Hematopoietic multipotent progenitor cell treated with erythropoietin and hydrocortisone succinate and interleukin-3 and kit ligand, for 15 days (in vitro differentiated cells): ENCODE data around the gene BAG2.
A peak's percentile ranks its signal among the peaks of the same experiment; 100 is the strongest.

Experiments used
- DNase-seq: peaks from one replicate; pipeline ENCODE4 v3.0.0-alpha.2; 2015; ENCODE audit warnings: low spot score

BAG2 gene

DNA sequence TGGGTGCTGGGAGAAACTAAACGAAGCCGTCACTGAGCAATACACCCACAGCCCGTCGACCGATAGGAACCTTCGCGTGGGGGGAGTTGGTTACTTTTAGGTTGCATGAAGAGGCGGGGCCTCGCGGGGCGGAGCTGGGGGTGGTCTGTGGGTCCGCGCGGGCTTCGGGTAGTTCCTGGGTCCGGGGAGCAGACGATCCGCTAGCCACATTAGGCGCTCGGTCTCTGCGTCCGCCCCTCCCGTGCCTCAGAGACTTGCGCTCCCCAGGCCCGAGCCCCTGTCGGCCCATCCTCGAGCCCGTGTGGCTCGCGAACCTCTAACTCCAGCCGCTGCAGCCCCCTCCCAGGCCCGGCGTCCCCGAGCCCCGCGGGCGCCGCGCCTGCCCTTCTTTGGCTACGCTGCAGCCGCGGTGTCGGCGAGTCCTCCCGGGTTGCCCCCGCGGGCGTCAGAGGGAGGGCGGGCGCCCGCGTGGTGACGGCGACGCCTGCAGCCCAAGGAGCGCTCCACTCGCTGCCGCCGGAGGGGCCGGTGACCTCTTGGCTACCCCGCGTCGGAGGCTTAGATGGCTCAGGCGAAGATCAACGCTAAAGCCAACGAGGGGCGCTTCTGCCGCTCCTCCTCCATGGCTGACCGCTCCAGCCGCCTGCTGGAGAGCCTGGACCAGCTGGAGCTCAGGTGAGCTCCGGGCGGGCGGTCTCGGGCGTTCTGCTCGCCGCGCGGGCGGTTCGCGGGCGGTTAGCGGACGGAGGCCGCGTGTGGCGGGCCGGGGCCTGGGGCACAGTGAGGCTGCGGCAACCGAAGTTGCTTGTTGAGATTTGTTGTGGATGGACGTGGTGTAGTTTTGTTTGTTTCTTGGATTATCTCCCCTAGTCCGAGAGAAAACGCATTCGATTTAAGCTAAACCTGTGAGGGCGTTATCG is at the start of gene BAG2:
TSS of gene BAG2 (plus strand) at position 191 of the 920 bp plus-strand sequence. CDS start at position 563, 372 bp downstream.
- peak; percentile 68 for DNase-seq

DNA sequence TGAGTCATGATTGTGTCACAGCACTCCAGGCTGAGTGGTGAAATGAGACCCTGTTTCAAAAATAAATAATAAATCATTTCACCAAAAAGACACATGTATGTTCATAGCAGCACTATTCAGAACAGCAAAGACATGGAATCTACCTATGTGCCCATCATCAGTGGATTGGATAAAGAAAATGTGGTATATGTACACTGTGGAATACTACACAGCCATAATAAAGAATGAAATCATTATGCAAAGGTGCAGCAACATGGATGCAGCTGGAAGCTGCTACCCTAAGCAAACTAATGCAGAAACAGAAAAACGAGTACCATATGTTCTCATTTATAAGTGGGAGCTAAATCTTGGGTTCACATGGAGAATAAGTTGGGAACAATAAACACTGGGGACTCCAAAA is 49.0 kb upstream of the BAG2 start:
- no peak for DNase-seq

DNA sequence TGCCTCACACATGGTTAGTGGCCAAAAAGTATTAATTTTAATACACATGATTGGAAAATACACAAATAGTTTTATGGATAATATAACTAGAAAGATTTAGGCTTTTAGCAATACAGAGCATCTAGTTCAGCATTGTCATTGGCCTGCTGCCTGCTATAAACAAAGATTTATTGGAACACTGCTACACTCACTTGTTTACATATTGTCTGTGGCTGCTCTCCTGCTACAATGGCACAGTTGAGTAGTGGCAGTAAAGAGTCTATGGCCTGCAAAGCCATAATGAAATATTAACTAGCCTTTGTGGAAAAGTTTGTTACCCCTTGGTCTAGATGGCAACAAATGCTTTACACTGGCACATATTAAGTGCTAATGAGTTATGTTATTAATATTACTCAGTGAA is 44.4 kb upstream of the BAG2 start:
- DNase-seq: no peak

DNA sequence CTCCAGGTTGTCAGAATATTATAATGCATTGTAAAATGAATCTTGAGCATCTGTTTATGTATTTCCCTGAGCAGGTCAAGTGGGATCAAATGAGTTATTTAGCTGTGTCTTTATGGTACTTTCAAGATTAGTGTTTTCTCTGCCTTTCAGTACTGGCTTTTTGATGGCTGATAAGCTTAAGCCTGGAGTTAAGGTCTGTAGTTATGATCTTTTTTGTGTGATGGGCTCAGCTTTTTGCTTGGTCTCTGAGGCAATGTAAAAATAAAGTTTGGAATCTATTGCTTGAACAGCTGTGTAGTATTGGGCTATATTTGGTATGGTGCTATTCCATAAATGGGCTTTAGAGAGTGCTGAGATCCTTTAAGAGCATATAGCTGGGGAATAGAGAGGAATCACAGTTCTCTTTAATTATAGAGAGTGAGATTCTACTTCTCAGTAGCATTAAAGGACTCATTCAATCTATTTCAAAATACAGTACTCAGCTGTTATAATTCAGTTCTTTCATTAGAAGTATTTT is 41.4 kb upstream of the BAG2 start:
- no peak for DNase-seq

DNA sequence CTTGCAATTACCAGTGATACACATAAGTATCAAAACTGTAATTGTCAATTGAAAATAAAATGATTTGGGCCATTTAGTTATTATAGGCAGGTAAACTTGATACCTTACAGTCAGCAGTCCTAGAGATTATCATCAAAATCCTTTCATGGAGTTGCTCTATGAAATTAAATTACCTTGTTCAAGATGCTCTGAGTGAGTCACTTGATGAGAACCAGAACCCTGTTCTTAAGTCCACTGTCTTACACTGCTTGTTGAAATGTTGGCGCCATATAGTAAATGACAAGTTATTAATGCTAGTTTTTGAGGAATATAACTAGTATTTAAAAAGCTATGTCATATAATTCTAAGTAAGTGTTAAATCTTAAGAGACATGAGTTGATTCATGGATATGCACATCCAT is 37.2 kb upstream of the BAG2 start:
- DNase-seq: no peak

GRCh38 chr6:57135885-57136284 is 36.2 kb upstream of the BAG2 start:
- no peak for DNase-seq

- DNase-seq: no peak
Observed at GRCh38 chr6:57137350-57137749, 34.8 kb upstream of the BAG2 start.

GRCh38 chr6:57138026-57138425 is 34.1 kb upstream of the BAG2 start:
- DNase-seq: no peak

DNA sequence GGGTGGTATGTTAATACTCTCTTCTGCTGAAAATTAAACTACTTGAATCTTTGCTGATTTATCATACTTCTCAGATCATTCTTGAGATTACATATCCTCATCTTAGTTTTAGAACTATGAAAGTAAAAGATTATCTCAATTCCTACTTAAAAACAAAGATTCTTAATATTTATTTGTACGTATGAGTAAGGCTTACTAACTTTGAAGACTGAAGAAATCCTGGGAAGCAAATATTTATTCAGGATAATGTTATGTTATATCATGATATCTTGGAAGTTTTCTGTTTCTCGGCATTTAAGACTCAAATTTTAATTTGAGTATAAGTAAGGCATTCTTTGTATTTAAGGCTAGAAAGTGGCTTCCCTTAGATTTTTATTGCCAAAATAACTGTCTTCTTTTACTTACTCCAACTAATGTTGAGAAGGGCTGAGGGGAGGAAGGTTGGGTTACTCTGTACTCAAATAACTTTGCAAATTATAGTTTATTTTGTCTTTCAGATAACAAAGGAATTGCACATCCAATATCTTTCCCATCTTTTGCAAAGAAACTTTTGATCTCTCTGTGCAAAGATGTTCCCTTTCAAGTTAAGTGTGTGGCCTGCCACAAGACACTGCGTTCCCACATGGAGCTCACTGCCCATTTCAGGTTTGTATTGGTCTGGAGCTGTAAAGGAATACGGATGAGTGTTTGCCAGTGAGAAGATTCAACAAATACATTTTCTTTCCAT is 30.5 kb upstream of the BAG2 start:
- no peak for DNase-seq

- no peak for DNase-seq
Observed at GRCh38 chr6:57142178-57142525, 30.0 kb upstream of the BAG2 start.

DNA sequence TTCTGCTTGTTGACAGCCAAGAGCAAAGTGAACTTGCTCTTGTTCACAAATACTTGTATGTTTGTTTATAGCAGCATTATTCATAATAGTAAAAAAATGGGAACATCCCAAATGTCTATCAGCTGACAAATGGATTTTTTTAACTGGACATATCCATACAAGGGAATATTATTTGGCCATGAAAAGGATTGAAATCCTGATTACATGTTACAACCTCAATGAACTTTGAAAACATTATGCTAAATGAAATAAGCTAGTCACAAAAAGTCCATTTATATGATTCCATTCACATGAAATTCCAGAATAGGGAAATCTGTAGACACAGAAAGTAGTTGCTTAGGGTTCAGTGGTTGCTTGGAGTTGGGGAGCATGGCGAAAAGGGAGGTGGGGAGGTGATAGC is 28.4 kb upstream of the BAG2 start:
- DNase-seq: no peak

DNA sequence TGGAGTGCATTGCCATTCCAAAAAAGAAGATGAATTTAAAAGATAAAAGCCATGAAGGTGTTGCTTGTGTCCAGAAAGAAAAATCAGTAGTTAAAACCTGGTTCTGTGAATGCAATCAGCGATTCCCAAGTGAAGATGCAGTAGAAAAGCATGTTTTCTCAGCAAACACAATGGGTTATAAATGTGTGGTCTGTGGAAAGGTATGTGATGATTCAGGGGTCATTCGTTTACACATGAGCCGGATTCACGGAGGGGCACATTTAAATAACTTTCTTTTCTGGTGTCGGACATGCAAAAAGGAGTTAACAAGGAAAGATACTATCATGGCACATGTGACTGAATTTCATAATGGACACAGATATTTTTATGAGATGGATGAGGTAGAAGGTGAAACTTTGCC is 24.7 kb upstream of the BAG2 start:
- DNase-seq: no peak

- DNase-seq: no peak
Observed at GRCh38 chr6:57147955-57148858, 23.9 kb upstream of the BAG2 start.

- no peak for DNase-seq
Observed at GRCh38 chr6:57158658-57159057, 13.5 kb upstream of the BAG2 start.

DNA sequence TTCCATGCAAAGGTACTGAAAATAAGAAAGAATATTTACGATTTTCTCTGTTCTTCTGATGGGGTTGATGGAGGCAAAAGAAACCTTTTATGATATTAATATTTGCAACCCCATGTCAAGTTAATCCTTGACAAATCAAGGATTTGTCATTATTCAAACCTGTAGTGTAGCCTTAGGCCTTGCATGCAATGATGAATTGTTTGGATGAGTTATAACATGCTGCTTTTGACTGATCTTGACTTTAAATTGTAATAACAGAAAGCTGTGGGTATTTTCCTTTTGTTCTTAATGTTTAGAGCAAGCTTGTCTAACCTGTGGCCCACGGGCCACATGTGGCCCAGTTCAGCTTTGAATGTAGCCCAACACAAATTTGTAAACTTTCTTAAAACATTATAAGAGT is 13.0 kb upstream of the BAG2 start:
- no peak for DNase-seq

DNA sequence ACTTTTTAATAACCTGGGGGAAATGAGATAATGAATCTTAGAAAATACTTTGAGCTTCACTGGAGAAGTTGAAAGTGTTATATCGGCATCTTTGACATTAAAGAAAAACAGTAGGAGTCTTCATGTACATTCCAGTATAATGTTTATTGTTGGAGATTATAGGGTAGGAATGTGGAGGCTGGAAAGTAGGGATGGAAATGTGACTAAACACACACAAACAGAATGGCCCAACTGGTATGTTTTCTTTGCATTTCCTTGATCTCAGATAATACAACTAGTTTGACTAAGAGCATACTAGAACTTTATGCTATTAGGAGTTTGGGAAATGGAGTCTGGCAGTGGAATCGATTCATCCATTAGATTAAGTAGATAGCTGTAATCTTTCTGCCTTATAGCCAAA is 10.1 kb upstream of the BAG2 start:
- DNase-seq: no peak

DNA sequence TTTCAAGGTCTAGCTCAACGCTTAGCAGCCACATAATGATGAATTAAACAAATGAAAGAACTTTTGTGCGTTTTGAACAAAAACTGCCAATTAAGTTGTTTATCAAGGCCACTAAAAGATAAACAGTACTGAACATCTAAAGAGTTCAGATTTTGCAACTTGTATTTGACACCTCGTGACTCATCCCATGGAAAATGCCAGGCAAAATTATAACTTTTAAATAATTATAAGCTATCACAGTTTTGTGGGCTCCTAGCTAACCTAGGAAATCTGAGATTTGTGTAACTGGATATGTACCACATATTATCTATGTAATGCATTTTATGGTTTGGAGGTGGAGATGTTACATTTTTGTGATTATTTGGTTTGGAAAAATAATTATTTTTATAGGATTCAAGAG is 9.6 kb upstream of the BAG2 start:
- DNase-seq: no peak

DNA sequence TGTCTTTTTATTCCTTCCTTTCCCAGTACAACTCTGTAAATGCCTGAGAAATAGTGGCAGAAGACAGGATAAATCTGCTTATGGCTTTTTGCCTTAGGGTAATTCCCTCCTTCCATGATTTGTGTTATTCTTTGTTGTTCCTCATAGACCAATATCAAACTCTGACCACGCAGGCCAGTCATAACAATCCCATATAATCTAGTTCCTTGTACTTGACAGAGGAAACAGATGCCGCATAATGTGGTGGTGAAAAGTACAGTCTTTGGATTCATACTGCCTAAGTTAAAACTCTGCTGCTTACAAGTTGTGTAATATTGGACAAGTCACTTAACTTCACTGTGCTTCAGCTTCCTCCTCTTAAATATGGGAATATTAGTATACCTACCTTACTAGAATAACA is 8.2 kb upstream of the BAG2 start:
- DNase-seq: no peak

DNA sequence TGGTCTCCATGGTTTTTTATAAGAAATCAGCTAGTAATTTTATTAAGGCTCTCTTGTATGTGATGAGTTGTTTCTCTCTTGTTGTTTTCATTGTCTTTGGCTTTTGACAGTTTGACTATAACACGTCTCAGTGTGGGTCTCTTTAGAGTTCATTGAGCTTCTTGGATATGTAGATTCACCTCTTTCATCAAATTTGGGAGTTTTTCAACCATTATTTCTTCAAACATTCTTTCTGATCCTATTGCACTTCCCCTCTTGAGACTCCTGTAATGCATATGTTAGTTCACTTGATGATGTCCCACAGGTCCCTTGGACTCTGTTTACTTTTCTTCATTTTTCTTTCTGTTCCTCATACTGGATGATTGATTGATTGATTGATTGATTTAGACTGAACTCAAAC is 7.0 kb upstream of the BAG2 start:
- no peak for DNase-seq

GRCh38 chr6:57173056-57173885 is 1.1 kb downstream of the BAG2 start:
- peak; percentile 19 for DNase-seq

- peak; percentile 24 for DNase-seq
Observed at GRCh38 chr6:57173886-57174510, 1.9 kb downstream of the BAG2 start.
